GM12878 (cell line): ENCODE results near the gene LMAN2. TPM values are rescaled to one million over a fixed set of nuclear protein-coding genes. Genes with fewer than 3 reads are reported as not detected.
A peak's percentile ranks its signal among the peaks of the same experiment; 100 is the strongest.

ENCODE experiments used
- ATF3 ChIP-seq: IDR thresholded peaks from 2 replicates; pipeline ENCODE4 v1.6.1; 2011; ENCODE audit warnings: low read depth, mild to moderate bottlenecking, low read length, moderate library complexity, borderline replicate concordance; ENCODE audit errors: extremely low read depth
- CHD2 ChIP-seq: IDR thresholded peaks from 2 replicates; pipeline ENCODE4 v1.6.1; 2011; ENCODE audit warnings: low read depth, low read length, improper control_type of control experiment, borderline replicate concordance
- EED ChIP-seq: sonication (generic); IDR thresholded peaks from 2 replicates; pipeline ENCODE4 v1.6.1; 2016; ENCODE audit warnings: antibody characterized with exemption, low read depth
- JUNB ChIP-seq: IDR thresholded peaks from 2 replicates; pipeline ENCODE4 v1.6.1; 2016; ENCODE audit warnings: antibody characterized with exemption, mild to moderate bottlenecking
- JUND ChIP-seq: IDR thresholded peaks from 2 replicates; pipeline ENCODE4 v1.6.1; 2012; ENCODE audit warnings: low read depth, mild to moderate bottlenecking, low read length, improper control_type of control experiment, moderate library complexity
- KDM1A ChIP-seq: fragments of 200-600 bp; sonication (generic); IDR thresholded peaks from 2 replicates; pipeline ENCODE4 v1.6.1; 2016; ENCODE audit warnings: borderline replicate concordance
- MAX ChIP-seq: IDR thresholded peaks from 2 replicates; pipeline ENCODE4 v1.6.1; 2012; ENCODE audit warnings: low read depth, low read length, improper control_type of control experiment
- NFXL1 ChIP-seq: fragments of 450-650 bp; IDR thresholded peaks from 2 replicates; pipeline ENCODE4 v1.6.1; 2017; ENCODE audit warnings: antibody characterized with exemption, mild to moderate bottlenecking, borderline replicate concordance
- SIX5 ChIP-seq: IDR thresholded peaks from 2 replicates; pipeline ENCODE4 v1.6.1; 2011; ENCODE audit warnings: mild to moderate bottlenecking, low read depth, low read length, moderate library complexity; ENCODE audit not compliant: severe bottlenecking
- SMAD1 ChIP-seq: fragments of 450-650 bp; IDR thresholded peaks from 2 replicates; pipeline ENCODE4 v1.6.1; 2018; ENCODE audit warnings: mild to moderate bottlenecking, low read depth; ENCODE audit not compliant: partially characterized antibody
- ZBTB33 ChIP-seq: fragments of 450-650 bp; IDR thresholded peaks from 2 replicates; pipeline ENCODE4 v1.6.1; 2017; ENCODE audit warnings: mild to moderate bottlenecking
- ZBTB4 ChIP-seq: fragments of 450-650 bp; formaldehyde crosslinking; IDR thresholded peaks from 2 replicates; pipeline ENCODE4 v1.4.0; 2022; ENCODE audit warnings: mild to moderate bottlenecking, moderate library complexity
- ZNF207 ChIP-seq: fragments of 450-650 bp; IDR thresholded peaks from 2 replicates; pipeline ENCODE4 v1.6.1; 2014; ENCODE audit warnings: antibody characterized with exemption, mild to moderate bottlenecking, borderline replicate concordance
- polyA plus RNA-seq, 11 experiments: library from polyadenylated mRNA; depleted of rRNA in 4 of 11; unstranded in 6 of 11; stranded (reverse) in 5 of 11; fragments of >200 nt; fragmentation: Nextera tagmentation in 4 of 11; fragmentation: Illumina TruSeq in 1 of 11; extraction: Ambion mirVana in 4 of 11; extraction: Trizol in 1 of 11; gene quantifications; 1 replicate in 1 of 11; 2 replicates in 10 of 11; pipeline versions ENCODE4 v1.2.1 to v1.2.3, GENCODE V29; 2011 to 2016; ENCODE audit warnings: inconsistent platforms in 2 of 11, missing spikeins in 2 of 11, low read depth in 1 of 11
- total RNA-seq, 4 experiments: library from RNA; depleted of rRNA in 3 of 4; stranded (reverse); fragments of >200 nt in 3 of 4; fragmentation: Illumina TruSeq in 1 of 4; extraction: Trizol in 1 of 4; gene quantifications; 2 replicates each; pipeline versions ENCODE4 v1.2.1 to v1.2.3, GENCODE V29; 2013 to 2021

LMAN2 gene
- total and polyA plus RNA-seq, 10 of the 15 experiments (the other 5 are each of a cell fraction or from before 2014, with no cell fraction given): 2.4 to 264 (median 147) TPM

GRCh38 chr5:177351392-177352329 is at the start of gene LMAN2 (continued):
- TF ChIP-seq ZBTB4 (no peak), CHD2 (peak; percentile 95), NFXL1 (no peak), ZBTB33 (peak; percentile 98), ZNF207 (peak; percentile 99), EED (peak; percentile 38; the same call in 1 of the 2 replicates), MAX (peak; percentile 24; the same call in 1 of the 2 replicates), SIX5 (peak; percentile 87), KDM1A (no peak), ATF3 (no peak), JUNB (no peak), JUND (no peak), SMAD1 (no peak)
